GM18505 (cell line): Measurements from ENCODE around the gene SLC25A33.

Source experiments
- ATAC-seq: cut with Tn5 transposase; IDR thresholded peaks from one replicate; pipeline ENCODE4 v1.9.1; 2021; ENCODE audit not compliant: unreplicated experiment
- POLR2A ChIP-seq: IDR thresholded peaks from 4 replicates; pipeline ENCODE4 v1.6.1; 2011; ENCODE audit warnings: borderline replicate concordance; ENCODE audit not compliant: insufficient read depth, insufficient read length; ENCODE audit errors: extremely low read depth

Gene SLC25A33

GRCh38 chr1:9595156-9595967, 56.1 kb downstream of the SLC25A33 start:
- no peak for TF ChIP-seq POLR2A
- ATAC-seq, result no peak

- ATAC-seq, result no peak
- TF ChIP-seq POLR2A, result no peak
These were observed 56.7 kb downstream of the SLC25A33 start for GRCh38 chr1:9595968-9596340.

- no peak for ATAC-seq
- TF ChIP-seq POLR2A, result no peak
These were observed 57.3 kb downstream of the SLC25A33 start for GRCh38 chr1:9596415-9597123.

DNA sequence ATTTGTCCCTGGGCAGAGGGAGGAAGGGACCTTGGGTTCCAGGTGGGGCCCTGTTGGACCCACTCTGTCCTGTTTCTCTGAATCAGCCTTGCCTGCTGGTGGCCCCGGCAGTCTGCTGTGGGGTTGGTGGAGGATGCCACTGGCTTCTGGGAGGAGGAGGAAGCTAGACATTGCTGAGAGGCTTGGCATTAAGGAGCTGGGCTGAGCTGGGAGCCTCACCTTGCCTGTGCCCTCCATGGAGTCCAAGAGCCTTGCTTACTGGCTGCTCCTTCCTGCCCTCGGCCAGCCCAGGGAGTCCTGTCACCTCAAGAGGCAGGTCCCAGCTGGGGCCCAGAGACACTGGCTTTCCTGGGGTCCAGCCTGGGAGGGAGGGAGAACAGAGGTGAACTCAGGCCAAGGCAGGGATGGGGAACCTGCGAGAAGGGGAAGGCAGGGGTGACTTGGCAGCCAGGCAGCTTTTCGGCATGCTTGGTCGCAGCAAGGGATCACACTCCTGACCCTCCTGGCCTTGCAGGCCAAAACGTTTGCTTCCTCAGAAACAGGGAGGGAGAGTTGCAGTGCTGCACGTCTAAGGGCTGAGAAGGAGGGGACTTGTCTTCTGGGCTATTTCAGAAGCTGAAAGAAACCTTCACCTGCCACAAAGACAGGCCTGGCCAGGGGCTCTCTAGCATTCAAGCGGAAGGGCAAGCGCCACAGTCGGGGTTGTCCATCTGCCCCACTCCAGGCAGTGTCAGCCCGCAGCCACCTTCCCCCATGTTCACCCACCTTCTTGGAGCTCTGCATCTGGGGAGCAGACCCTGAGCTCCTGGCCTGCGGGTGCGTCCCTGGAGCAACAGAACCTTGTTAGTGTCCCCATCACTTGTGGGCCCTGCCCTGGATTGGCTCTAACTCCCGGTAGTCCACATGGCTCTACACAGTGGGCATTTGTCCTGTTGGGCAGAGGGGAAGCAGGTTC, 58.4 kb downstream of the SLC25A33 start:
- TF ChIP-seq POLR2A, result no peak
- ATAC-seq, result no peak

DNA sequence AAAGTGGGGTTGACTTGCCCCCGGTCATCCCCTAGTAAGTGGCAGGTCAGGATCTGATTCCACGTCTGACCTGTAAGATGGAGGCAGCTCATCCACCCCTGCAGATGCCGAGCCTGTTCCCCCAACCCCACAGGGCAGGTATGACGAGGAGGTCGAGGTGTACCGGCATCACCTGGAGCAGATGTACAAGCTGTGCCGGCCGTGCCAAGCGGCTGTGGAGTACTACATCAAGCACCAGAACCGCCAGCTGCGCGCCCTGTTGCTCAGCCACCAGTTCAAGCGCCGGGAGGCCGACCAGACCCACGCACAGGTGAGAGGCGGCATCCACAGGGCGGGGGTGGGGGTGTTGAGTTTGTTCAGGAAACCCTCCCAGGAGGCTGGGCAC, 59.0 kb downstream of the SLC25A33 start:
- no peak for ATAC-seq
- no peak for TF ChIP-seq POLR2A

- ATAC-seq, result no peak
- TF ChIP-seq POLR2A, result no peak
These were observed 60.5 kb downstream of the SLC25A33 start for GRCh38 chr1:9599741-9600140.

DNA sequence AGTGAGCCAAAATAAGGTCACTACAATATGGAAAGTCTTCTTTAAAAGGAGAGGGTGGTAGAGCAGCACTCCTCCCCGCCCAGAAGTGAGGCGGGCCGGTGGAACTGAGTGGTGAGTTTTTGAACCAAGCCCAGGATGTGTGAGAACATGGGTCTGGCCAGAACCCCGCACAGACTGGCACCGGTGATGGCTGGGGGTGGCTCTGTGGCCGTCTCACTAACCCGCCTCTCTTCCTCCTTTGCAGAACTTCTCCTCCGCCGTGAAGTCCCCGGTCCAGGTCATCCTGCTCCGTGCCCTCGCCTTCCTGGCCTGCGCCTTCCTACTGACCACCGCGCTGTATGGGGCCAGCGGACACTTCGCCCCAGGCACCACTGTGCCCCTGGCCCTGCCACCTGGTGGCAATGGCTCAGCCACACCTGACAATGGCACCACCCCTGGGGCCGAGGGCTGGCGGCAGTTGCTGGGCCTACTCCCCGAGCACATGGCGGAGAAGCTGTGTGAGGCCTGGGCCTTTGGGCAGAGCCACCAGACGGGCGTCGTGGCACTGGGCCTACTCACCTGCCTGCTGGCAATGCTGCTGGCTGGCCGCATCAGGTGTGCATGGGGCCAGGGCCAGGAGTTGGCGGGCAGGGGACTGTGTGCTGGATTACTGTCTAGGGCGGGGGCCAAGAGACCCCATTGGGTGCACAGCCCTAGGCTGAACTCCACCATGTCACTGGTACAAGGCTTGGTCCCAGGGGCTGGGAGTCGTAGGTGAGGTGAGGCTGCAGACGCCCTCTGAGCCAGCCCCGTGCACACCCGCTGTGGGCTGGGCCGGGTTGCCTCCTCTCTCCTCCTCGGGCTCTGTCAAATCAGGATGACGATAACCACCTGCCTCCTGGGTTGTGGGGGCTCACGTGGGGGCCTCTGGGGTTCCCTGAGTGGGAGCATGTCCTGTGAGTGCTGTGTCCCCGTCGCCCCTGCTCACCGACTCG, 61.9 kb downstream of the SLC25A33 start:
- no peak for TF ChIP-seq POLR2A
- no peak for ATAC-seq

- TF ChIP-seq POLR2A, result no peak
- ATAC-seq, result no peak
These were observed 62.9 kb downstream of the SLC25A33 start for GRCh38 chr1:9601942-9602793.

- no peak for TF ChIP-seq POLR2A
- no peak for ATAC-seq
These were observed 63.5 kb downstream of the SLC25A33 start for GRCh38 chr1:9602794-9603167.

GRCh38 chr1:9603307-9603706, 64.0 kb downstream of the SLC25A33 start:
- TF ChIP-seq POLR2A, result no peak
- no peak for ATAC-seq
